Measurements from ENCODE around the gene DENND1A.
"Not testable (repeated sequence)": the region's sequence is repeated elsewhere in the genome, so short reads cannot be mapped to it uniquely, and the experiment has no call there.

The DENND1A gene

DNA sequence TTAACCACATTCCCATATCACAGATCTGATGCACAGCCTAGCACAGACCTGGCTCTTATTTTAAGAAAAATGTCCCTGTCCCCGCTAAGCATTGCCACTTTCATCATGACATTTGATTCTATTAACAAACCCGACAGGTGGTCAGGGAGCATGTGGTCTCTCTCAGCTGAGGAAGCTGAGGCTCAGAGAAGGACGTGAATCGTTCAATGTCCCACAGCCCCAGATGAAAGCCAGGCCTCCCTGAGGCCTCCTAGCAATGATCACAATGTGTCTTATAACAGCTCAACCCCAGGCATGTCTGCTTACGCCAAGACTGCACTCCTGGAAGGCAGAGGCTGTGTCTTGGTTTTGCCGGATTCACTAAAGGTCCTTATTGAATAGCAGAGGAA is 584.4 kb downstream of the DENND1A start:
- no peak for DNase-seq

DNA sequence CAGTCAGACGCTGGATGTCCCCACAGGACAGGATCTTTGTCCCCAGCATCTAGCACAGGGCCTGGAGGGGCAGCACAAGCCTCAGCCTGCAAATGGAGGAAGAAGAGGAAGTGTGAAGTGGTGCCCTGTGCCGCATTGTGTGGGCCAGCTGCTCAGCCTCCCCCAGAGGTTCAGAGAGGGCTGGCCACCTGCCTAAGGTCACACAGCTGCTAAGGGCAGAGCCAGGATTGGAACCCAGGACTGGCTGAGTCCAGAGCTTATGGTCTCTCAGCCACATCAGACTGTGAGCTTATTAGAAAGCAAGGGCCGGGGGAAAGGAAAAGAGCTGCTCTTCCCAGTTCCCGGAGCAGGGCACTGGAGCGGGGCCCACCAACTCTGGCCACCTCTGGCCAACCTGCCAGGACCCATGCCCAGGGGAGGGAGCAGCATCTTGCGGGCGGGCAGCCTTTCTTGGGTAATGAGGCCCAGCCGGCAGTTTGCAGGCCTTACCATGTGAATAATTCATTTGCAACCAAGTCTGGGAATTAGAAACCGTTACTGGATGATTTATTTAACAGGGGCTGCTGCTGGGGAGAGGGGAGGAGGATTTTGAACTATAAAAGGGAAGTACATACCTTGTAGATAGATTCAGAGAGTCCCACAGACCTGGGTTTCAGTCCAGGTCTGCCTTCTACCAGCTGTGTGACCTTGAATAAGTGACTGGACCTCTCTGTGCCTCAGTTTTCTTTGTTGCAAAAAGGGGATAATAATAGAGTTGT is 585.6 kb downstream of the DENND1A start:
- DNase-seq: no peak

- no peak for DNase-seq
These were observed 586.3 kb downstream of the DENND1A start for GRCh38 chr9:123343443-123344191.

- no peak for DNase-seq
These were observed 587.7 kb downstream of the DENND1A start for GRCh38 chr9:123342247-123342646.

GRCh38 chr9:123341816-123342215 is 588.1 kb downstream of the DENND1A start:
- DNase-seq: no peak

DNA sequence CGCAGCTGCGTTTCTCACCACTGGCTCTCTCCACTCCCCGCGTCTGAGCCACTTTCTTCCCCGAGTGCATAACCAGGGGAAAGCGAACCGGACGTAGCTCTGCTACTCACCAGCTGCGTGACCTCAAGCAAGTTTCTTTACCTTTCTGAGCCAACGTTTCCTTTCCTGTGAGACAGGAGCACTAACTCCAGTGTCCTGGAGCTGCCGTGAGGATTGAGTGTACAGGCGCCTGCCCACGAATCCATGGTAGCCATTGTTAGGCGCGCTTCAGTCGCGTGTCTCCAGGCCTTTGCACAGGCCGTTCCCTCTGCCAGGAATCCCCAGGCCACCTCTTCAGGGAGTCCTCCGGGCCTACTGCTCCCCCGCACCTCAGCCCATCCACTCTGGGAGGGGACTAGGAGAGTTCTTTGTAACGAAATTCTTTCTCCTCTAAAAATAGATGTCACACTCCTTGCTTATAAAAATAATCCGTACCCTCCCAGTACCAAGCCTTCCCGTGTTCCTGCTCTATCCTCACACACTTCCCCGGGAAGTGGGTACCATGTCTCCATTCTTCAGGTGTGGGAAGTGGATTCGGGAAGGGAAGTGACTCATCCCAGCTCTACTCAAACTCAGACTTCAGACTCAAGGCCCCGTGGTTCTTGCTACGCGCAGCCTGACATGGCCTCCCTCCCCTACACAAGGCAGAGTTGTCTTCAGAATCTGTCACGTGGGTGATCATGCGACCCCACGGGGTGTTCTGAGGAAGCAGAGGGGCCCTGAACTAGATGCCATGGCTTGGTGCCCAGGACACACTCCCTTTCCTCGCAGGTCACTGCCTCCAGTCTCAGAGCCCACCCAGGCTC is 590.0 kb downstream of the DENND1A start:
- no peak for DNase-seq

GRCh38 chr9:123338710-123339665 is 590.9 kb downstream of the DENND1A start:
- DNase-seq: no peak

DNA sequence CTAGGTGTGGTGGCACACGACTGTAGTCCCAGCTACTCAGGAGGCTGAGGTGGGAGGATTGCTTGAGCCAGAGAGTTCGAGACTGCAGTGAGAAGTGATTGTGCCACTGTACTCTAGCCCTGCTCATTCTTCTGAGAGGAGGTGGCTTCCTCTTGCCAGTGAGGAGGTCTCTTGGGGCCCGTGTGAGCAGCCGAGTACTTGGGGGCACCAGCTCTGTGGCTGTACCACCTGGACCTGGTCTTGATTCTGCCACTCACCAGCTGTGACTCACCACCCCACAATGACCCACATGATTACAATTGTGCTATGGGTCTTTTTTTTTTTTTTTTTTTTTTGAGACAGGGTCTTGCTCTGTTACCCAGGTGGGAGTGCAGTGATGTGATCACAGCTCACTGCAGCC is 592.0 kb downstream of the DENND1A start:
- no peak for DNase-seq

GRCh38 chr9:123336959-123337358 is 593.0 kb downstream of the DENND1A start:
- DNase-seq: no peak

DNA sequence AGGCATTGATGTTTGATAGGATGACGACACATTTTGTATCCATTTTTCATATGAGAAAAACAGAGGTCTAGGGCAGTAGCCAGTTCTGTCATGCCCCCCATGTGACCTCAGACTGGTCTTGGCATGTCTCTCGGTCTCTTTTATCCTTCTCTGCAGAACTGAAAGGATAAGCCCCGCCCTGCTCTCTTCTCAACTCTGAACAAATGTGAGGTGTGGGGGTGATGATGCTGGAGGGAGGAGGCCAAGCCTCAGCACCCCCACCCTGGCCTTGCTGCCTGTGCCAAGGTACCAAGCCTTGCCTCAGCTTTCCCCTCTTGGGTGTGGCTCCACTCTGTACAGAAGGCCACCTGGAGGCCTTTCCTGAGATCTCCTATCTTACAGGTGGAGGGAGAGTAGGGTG is 593.5 kb downstream of the DENND1A start:
- DNase-seq: no peak

DNA sequence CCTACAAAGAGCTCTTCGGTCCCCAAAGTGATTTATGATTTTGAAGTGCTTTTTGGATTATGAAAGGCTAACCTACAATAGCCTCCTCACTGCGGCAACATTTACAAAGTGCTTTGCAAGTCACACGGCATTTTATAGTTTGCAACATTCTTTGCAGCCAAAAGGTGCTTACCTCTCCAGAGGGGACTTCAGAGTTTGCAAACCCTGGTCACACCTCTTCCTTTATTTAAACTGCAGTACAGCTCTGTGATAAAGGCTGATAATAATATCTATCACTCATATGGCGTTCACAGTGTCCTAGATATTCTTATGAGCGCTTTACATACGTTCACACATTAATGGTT is 594.0 kb downstream of the DENND1A start:
- DNase-seq: no peak

DNA sequence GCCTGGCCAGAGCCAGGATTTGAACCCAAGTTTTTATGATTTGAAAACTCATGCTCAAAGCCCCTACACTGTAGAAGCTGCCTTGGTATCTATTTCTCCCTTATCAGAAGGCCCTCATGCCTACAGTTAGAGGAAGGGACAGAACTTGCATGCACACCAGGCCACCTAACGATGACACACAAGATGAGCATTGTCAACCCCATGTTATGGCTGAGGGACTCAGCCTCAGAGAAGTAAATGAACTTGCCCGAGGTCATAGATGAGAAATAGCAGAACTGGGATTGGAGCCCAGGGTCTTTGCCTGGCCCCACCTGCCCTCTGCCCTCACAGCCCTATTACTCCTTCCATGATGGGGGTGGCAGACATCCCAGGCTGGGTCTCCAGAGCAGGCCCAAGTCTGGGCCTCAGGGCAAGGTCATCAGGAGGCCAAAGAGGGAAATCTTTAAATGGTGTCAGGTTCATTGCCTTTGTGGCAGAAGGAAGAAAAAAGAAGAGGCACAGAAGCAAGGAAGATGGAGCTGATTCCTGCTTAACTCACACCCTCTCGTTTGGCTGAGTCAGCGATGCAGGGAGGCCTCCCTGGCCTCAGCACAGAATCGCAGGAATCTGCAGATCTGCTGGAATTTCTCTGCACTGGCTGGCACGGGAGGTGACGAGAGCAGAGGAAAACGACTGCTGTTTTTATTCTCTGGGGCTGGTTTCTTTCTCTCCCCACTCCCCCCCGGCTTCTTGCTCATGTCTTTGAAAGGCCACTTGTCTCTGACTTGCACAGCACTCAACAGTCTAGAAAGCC is 594.5 kb downstream of the DENND1A start:
- DNase-seq: no peak

GRCh38 chr9:123334639-123335038 is 595.3 kb downstream of the DENND1A start:
- DNase-seq: no peak

- DNase-seq: not testable (repeated sequence)
These were observed 596.8 kb downstream of the DENND1A start for GRCh38 chr9:123333058-123333669.

- no peak for DNase-seq
These were observed 598.4 kb downstream of the DENND1A start for GRCh38 chr9:123331346-123332060.
